ENCODE results near the gene FOXF2.

DNA sequence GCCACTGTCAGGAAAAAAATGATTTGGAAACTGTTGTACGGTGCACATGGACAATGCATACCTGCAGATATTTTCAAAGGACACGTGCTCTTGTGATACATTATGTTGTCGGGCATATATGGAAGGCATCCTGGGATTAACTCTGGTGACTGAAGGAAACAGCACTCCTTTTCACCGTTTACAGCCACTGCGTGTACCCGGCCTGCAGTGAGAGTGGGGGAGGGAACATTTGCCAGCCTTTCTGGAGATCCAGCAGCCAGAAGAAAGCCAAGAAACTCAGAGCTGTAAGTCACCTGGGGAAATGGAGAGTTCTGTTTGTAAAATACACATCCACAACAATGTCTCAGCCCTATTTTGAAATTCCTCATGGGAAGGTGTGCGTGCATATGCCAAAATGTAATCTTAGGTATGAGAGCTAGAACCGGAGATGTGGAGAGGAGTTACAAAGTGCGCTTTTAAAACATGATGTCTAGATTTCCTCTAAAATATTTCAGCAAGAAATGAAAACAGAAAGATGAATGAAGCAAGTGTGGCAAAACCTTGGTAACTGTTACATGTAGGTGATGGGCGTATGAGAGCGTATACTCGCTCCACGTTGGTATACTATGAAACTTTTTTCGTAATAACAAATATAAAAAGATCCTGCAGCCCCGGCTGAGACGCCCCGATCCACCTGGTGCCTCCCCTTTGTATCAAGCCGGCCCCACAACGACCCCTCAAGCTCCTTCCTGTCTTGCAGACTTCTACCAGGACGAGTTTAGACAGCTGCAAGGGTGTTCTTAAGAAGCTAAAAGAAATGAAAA lies 8.6 kb upstream of the FOXF2 start:
- TF ChIP-seq POLR2A (IDR thresholded peaks at IDR 0.05; ENCODE audit: low read depth, low read length), result no peak
- no peak for TF ChIP-seq TAF1 (IDR thresholded peaks at IDR 0.05; ENCODE audit: borderline replicate concordance, low read depth, low read length)

Data from GM12892 (cell line).